Lower leg skin (tissue), 3 donors: ENCODE data around the gene SLC5A11.

ENCODE experiments used
- POLR2A ChIP-seq, 2 donors: fragments of 450-650 bp; IDR thresholded peaks; one replicate each; pipeline ENCODE4 v1.6.1; 2016 to 2017; ENCODE audit warnings: antibody characterized with exemption in 2 of 2, mild to moderate bottlenecking in 1 of 2, moderate library complexity in 1 of 2
- TF ChIP-seq, protein P1 (sequence below), 3 donors: fragments of 450-650 bp; IDR thresholded peaks; one replicate each; pipeline ENCODE4 v1.5.1; 2016; ENCODE audit warnings: antibody characterized with exemption in 3 of 3, mild to moderate bottlenecking in 3 of 3, moderate library complexity in 2 of 3

DNA sequence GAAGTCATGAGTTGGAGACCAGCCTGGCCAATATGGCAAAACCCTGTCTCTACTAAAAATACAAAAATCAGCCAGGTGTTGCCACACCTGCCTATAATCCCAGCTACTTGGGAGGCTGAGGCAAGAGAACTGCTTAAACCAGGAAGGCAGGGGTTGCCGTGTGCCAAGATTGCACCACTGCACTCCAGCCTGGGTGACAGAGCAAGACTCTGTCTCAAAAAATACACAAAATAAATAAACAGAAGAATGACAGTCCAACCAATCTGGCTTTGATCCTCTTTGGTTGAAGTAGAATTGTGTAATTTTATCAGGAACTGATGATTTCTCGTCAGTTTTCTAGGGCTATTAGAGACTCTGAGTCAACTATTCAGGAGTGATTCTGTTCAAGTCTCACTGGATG, 79.4 kb downstream of the SLC5A11 start:
- TF ChIP-seq, protein P1, sequence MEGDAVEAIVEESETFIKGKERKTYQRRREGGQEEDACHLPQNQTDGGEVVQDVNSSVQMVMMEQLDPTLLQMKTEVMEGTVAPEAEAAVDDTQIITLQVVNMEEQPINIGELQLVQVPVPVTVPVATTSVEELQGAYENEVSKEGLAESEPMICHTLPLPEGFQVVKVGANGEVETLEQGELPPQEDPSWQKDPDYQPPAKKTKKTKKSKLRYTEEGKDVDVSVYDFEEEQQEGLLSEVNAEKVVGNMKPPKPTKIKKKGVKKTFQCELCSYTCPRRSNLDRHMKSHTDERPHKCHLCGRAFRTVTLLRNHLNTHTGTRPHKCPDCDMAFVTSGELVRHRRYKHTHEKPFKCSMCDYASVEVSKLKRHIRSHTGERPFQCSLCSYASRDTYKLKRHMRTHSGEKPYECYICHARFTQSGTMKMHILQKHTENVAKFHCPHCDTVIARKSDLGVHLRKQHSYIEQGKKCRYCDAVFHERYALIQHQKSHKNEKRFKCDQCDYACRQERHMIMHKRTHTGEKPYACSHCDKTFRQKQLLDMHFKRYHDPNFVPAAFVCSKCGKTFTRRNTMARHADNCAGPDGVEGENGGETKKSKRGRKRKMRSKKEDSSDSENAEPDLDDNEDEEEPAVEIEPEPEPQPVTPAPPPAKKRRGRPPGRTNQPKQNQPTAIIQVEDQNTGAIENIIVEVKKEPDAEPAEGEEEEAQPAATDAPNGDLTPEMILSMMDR (IDR thresholded peaks at IDR 0.05), result no peak
- no peak for TF ChIP-seq POLR2A (IDR thresholded peaks at IDR 0.05)
